Uterus (tissue), 4 donors: ENCODE measurements around the gene REV3L. TPM values are rescaled to one million over a fixed set of nuclear protein-coding genes. Genes with fewer than 3 reads are reported as not detected.

Experiments
- DNase-seq, 2 donors: peaks; one replicate each; pipeline ENCODE4 v3.0.0-alpha.2; 2019 to 2020
- H3K27ac ChIP-seq, 2 donors: fragments of 200-600 bp; sonication (generic); 1 replicate in 1 of 2; 2 replicates in 1 of 2; pipeline ENCODE4 v1.5.1; 2016 to 2018
- H3K27me3 ChIP-seq, 2 donors: fragments of 200-600 bp; sonication (generic); one replicate each; pipeline ENCODE4 v1.5.1; 2018 to 2019; ENCODE audit warnings: control low read depth in 1 of 2
- H3K36me3 ChIP-seq, 2 donors: fragments of 200-600 bp; sonication (generic); one replicate each; pipeline ENCODE4 v1.5.1; 2019; ENCODE audit warnings: control low read depth in 1 of 2
- H3K4me1 ChIP-seq, 2 donors: fragments of 200-600 bp; sonication (generic); one replicate each; pipeline ENCODE4 v1.5.1; 2018 to 2019; ENCODE audit warnings: control low read depth in 1 of 2
- H3K4me3 ChIP-seq, 2 donors: fragments of 200-600 bp; sonication (generic); 1 replicate in 1 of 2; 2 replicates in 1 of 2; pipeline ENCODE4 v1.5.1; 2018 to 2019; ENCODE audit warnings: mild to moderate bottlenecking in 1 of 2
- H3K9me3 ChIP-seq, 2 donors: fragments of 200-600 bp; sonication (generic); one replicate each; pipeline ENCODE4 v1.5.1; 2019; ENCODE audit warnings: control low read depth in 1 of 2
- POLR2A ChIP-seq, 2 donors: fragments of 450-650 bp; IDR thresholded peaks; one replicate each; pipeline ENCODE4 v1.6.1; 2016; ENCODE audit warnings: antibody characterized with exemption in 2 of 2, mild to moderate bottlenecking in 1 of 2, moderate library complexity in 1 of 2
- intact Hi-C: fragments of 100-400 bp; cut with DNase I; formaldehyde crosslinking; loops from one replicate; pipeline ENCODE4 v1.15.1; 2023; ENCODE audit warnings: low total_unique reads
- total RNA-seq, 4 donors: library from RNA; depleted of rRNA in 3 of 4; stranded (reverse); fragments of >200 nt in 3 of 4; gene quantifications; one replicate each; pipeline versions ENCODE4 v1.1.0 to v1.2.4, GENCODE V29; 2014 to 2023
- TF ChIP-seq, protein P1 (sequence below), 4 experiments: fragments of 200-600 bp in 2 of 4; fragments of 450-650 bp in 2 of 4; sonication (generic) in 2 of 4; IDR thresholded peaks; one replicate each; pipeline ENCODE4 v1.5.1; 2016 to 2019; ENCODE audit warnings: antibody characterized with exemption in 4 of 4, mild to moderate bottlenecking in 2 of 4, moderate library complexity in 1 of 4
- donor health status: DM: yes; HTN: yes; CAD: no.

Gene REV3L
- total RNA-seq, 4 donors from 2014 or later = 67.9 to 318 (median 127) TPM

DNA sequence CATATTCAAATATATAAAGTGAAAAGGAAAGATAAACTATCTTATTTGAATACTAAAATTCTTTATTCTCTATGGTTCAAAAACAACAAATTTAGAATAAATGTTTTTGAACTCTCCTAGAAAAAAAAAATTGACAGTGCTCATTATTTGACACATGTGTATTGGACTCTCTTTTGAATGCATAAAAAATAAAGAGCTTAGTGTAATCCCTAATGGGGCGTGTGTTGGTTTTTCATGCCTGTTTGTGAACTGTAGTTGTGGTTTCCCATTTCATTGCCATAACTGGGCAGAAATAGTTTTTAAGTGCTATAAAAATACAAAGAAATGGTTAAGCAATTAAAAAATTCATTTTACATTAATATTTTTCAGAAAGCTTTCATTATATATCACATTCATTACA is 101.3 kb downstream of the REV3L start:
- H3K4me1 ChIP-seq = no peaks in the 10 kb centered on the region
- no peak for TF ChIP-seq POLR2A (IDR thresholded peaks at IDR 0.05)
- TF ChIP-seq, protein P1, sequence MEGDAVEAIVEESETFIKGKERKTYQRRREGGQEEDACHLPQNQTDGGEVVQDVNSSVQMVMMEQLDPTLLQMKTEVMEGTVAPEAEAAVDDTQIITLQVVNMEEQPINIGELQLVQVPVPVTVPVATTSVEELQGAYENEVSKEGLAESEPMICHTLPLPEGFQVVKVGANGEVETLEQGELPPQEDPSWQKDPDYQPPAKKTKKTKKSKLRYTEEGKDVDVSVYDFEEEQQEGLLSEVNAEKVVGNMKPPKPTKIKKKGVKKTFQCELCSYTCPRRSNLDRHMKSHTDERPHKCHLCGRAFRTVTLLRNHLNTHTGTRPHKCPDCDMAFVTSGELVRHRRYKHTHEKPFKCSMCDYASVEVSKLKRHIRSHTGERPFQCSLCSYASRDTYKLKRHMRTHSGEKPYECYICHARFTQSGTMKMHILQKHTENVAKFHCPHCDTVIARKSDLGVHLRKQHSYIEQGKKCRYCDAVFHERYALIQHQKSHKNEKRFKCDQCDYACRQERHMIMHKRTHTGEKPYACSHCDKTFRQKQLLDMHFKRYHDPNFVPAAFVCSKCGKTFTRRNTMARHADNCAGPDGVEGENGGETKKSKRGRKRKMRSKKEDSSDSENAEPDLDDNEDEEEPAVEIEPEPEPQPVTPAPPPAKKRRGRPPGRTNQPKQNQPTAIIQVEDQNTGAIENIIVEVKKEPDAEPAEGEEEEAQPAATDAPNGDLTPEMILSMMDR (IDR thresholded peaks at IDR 0.05) = no peak
- no peak overlapping the region for H3K27ac ChIP-seq
- no peak overlapping the region for H3K4me3 ChIP-seq
- intact Hi-C loops = no loop called here
- no peak for DNase-seq
- no peaks in the 10 kb centered on the region for H3K27me3 ChIP-seq
- H3K9me3 ChIP-seq = no peaks in the 10 kb centered on the region
- no peaks in the 10 kb centered on the region for H3K36me3 ChIP-seq

- Histone ChIP-seq H3K36me3 (no peaks in the 10 kb centered on the region), H3K9me3 (no peaks in the 10 kb centered on the region), H3K27ac (no peak overlapping the region), H3K27me3 (no peaks in the 10 kb centered on the region), H3K4me3 (no peak overlapping the region), H3K4me1 (no peaks in the 10 kb centered on the region)
- TF ChIP-seq, protein P1 (IDR thresholded peaks at IDR 0.05) = no peak
- TF ChIP-seq POLR2A (IDR thresholded peaks at IDR 0.05) = no peak
- intact Hi-C loops = no loop called here
- no peak for DNase-seq
These were observed 101.9 kb downstream of the REV3L start for GRCh38 chr6:111381123-111381522.

- intact Hi-C loops = no loop called here
- H3K36me3 ChIP-seq = no peaks in the 10 kb centered on the region
- no peak for DNase-seq
- H3K27me3 ChIP-seq = no peaks in the 10 kb centered on the region
- H3K4me3 ChIP-seq = no peak overlapping the region
- H3K27ac ChIP-seq = no peak overlapping the region
- H3K9me3 ChIP-seq = no peaks in the 10 kb centered on the region
- TF ChIP-seq, protein P1 (IDR thresholded peaks at IDR 0.05) = no peak
- no peak for TF ChIP-seq POLR2A (IDR thresholded peaks at IDR 0.05)
- no peaks in the 10 kb centered on the region for H3K4me1 ChIP-seq
These were observed 103.2 kb downstream of the REV3L start for GRCh38 chr6:111379831-111380230.

GRCh38 chr6:111379302-111379701 is 103.7 kb downstream of the REV3L start:
- Histone ChIP-seq H3K27ac (no peak overlapping the region), H3K4me1 (no peaks in the 10 kb centered on the region), H3K36me3 (no peaks in the 10 kb centered on the region)

GRCh38 chr6:111377558-111378120 is 105.4 kb downstream of the REV3L start:
- H3K27ac ChIP-seq = no peak overlapping the region
- H3K36me3 ChIP-seq = no peaks in the 10 kb centered on the region
- no peaks in the 10 kb centered on the region for H3K4me1 ChIP-seq
- TF ChIP-seq, protein P1 (IDR thresholded peaks at IDR 0.05) = no peak
- TF ChIP-seq POLR2A (IDR thresholded peaks at IDR 0.05) = no peak
- no peaks in the 10 kb centered on the region for H3K27me3 ChIP-seq
- intact Hi-C loops = no loop called here
- DNase-seq = no peak
- H3K4me3 ChIP-seq = no peak overlapping the region
- H3K9me3 ChIP-seq = no peaks in the 10 kb centered on the region

More at GRCh38 chr6:111379302-111379701, 103.7 kb downstream of the REV3L start:
- DNase-seq = no peak
- Histone ChIP-seq H3K4me3 (no peak overlapping the region), H3K9me3 (no peaks in the 10 kb centered on the region), H3K27me3 (no peaks in the 10 kb centered on the region)
- TF ChIP-seq, protein P1 (IDR thresholded peaks at IDR 0.05) = no peak
- intact Hi-C loops = no loop called here
